Measurements from ENCODE around the gene ZNF275. TPM values are rescaled to one million over a fixed set of nuclear protein-coding genes. Genes with fewer than 3 reads are reported as not detected.

The ZNF275 gene
- total and polyA plus RNA-seq, 2 of the 4 experiments (the other 2 are of a cell fraction): 6.6 to 9.7 TPM

- Histone ChIP-seq H4K8ac (ENCODE audit: low read depth in 2 of 2, low read length in 2 of 2) (no peak overlapping the region), H2BK5ac (ENCODE audit: low read depth, low read length, poor library complexity, severe bottlenecking) (no peak overlapping the region), H3K9me1 (ENCODE audit: insufficient read depth, low read length) (no peaks in the 10 kb centered on the region), H2AK5ac (ENCODE audit: low read depth, low read length) (no peak overlapping the region), H2AFZ (replicated peaks; ENCODE audit: low read length, poor library complexity) (no peak overlapping the region), H2BK15ac (ENCODE audit: low read depth, low read length) (no peak overlapping the region), H3K27me3 (ENCODE audit: control insufficient read depth, insufficient read depth, low read length) (peaks cover 9% of the 10 kb centered on the region; the same call in 1 of the 2 replicates), H4K91ac (ENCODE audit: insufficient read depth, low read depth, low read length) (no peak overlapping the region), H4K5ac (ENCODE audit: low read depth, low read length) (no peak overlapping the region), H3K4ac (ENCODE audit: low read depth, low read length) (no peak overlapping the region), H2BK120ac (ENCODE audit: low read depth, low read length) (no peak overlapping the region), H2AK9ac (replicated peaks; ENCODE audit: low read depth, low read length, poor library complexity) (no peak overlapping the region), H3K27ac (ENCODE audit: insufficient read depth, low read length) (no peak overlapping the region), H3K79me1 (ENCODE audit: low read depth in 1 of 2, low read length in 2 of 2) (no peaks in the 10 kb centered on the region), H4K20me1 (ENCODE audit: insufficient read depth, low read length) (no peaks in the 10 kb centered on the region), H3K4me1 (ENCODE audit: control insufficient read depth, insufficient read depth, low read length) (no peaks in the 10 kb centered on the region), H3K14ac (replicated peaks; ENCODE audit: low read depth, low read length) (no peak overlapping the region), H3K9ac (ENCODE audit: low read depth, low read length) (no peak overlapping the region), H3K23ac (ENCODE audit: low read depth, low read length) (no peak overlapping the region), H3K36me3 (ENCODE audit: control insufficient read depth, insufficient read depth, low read length) (no peaks in the 10 kb centered on the region), H3K4me2 (ENCODE audit: low read depth, low read length) (no peak overlapping the region), H3K56ac (ENCODE audit: extremely low read depth, insufficient read depth, low read length) (no peak overlapping the region), H3K18ac (ENCODE audit: low read depth, low read length) (no peak overlapping the region), H3K9me3 (ENCODE audit: control insufficient read depth, insufficient read depth, low read length) (peaks cover 3% of the 10 kb centered on the region; the same call in 1 of the 2 replicates), H3K4me3 (ENCODE audit: insufficient read depth, low read depth, low read length) (no peak overlapping the region), H2BK20ac (ENCODE audit: low read depth, low read length) (no peak overlapping the region)
- WGBS, 2 experiments (ENCODE audit: extremely low coverage in 2 of 2, insufficient read length in 1 of 2): 83% methylated on average over 14 of the region's 26 CpGs; no CpG with 5 or more reads in 1 of the 2 experiments
- no peak for DNase-seq
- TF ChIP-seq ELK1 (IDR thresholded peaks at IDR 0.05; ENCODE audit: borderline replicate concordance, low read depth, low read length) (no peak), RAD21 (IDR thresholded peaks at IDR 0.05; ENCODE audit: low read length) (no peak), RCOR1 (IDR thresholded peaks at IDR 0.05; ENCODE audit: insufficient replicate concordance, low read length) (no peak), MAFK (IDR thresholded peaks at IDR 0.05; ENCODE audit: low read depth, low read length) (no peak), SMC3 (IDR thresholded peaks at IDR 0.05; ENCODE audit: low read depth, low read length) (no peak), CHD1 (IDR thresholded peaks at IDR 0.05; ENCODE audit: low read depth, low read length) (no peak), RFX5 (IDR thresholded peaks at IDR 0.05; ENCODE audit: low read depth, low read length) (no peak), USF2 (IDR thresholded peaks at IDR 0.05; ENCODE audit: low read depth, low read length) (no peak), POLR2A (IDR thresholded peaks at IDR 0.05; ENCODE audit: low read depth, low read length) (no peak), BHLHE40 (IDR thresholded peaks at IDR 0.05; ENCODE audit: low read depth, low read length) (no peak)
- ChIA-PET POLR2A (ENCODE audit: unreplicated experiment) (no interaction called here), CTCF (no interaction called here)
- intact Hi-C loops (cut with micrococcal nuclease) (no loop called here), dilution Hi-C loops (cut with HindIII; ENCODE audit: low sequenced_read_pairs, unreplicated experiment) (no loop called here), in situ Hi-C loops (cut with MboI; ENCODE audit: low sequenced_read_pairs) (no loop called here)
- BruUV-seq (replicated peaks): no TSS peak
- ATAC-seq (ENCODE audit: low read depth): no peak
Observed at GRCh38 chrX:153395613-153396319, 61.8 kb downstream of the ZNF275 start.
